Heart left ventricle (tissue), 13 donors: ENCODE results near the gene CSPG4.

Experiments used
- CTCF ChIP-seq, 12 donors: fragments of 200-600 bp; sonication (generic) in 4 of 12; IDR thresholded peaks; one replicate each; pipeline versions ENCODE4 v1.5.0 to v1.8.0; 2018 to 2022; ENCODE audit warnings: antibody characterized with exemption in 12 of 12, mild to moderate bottlenecking in 5 of 12
- POLR2A ChIP-seq, 2 donors: fragments of 450-650 bp; IDR thresholded peaks; one replicate each; pipeline ENCODE4 v1.6.1; 2017; ENCODE audit warnings: antibody characterized with exemption in 2 of 2, mild to moderate bottlenecking in 2 of 2, moderate library complexity in 2 of 2
- donor health status: ischemic (EF 13 %, LVEDD 7.1; RV severe dilation, severe dysfunction).
- donor health status: DM: no; HTN: yes; CAD: no.
- donor health status: DM: no; HTN: no; CAD: no.
- donor health status: ischemic (EF 25% LVEDD 6.9; RV normal size, moderate dysfunction).
- donor health status: ischemic (EF 25% LVEDD 5.7; RV mildly dilated, moderate dysfunction).
- donor health status: ischemic (EF 35%, LVEDD 5.7; RV mildly dilated, moderate dysfunction).
- donor health status: nonischemic (EF 11% LVEDD 7.7; RV severe dilation, severe dysfunction).
- donor health status: DM: yes; HTN: yes; CAD: no.
- donor health status: PGD.
- donor health status: ischemic (EF 29% LVEDD 5.4; RV normal size, mild dysfunction).
- donor health status: nonischemic (EF 23%, LVEDD 6.1; RV moderate dilation, normal function).

- TF ChIP-seq CTCF (IDR thresholded peaks at IDR 0.05) (no peak), POLR2A (IDR thresholded peaks at IDR 0.05) (no peak)
These were observed 32.5 kb downstream of the CSPG4 start for GRCh38 chr15:75680007-75680789.
